Daoy (cell line): Measurements from ENCODE around the gene ZSWIM8. TPM values are rescaled to one million over a fixed set of nuclear protein-coding genes. Genes with fewer than 3 reads are reported as not detected.
"Not testable (repeated sequence)": the region's sequence is repeated elsewhere in the genome, so short reads cannot be mapped to it uniquely, and the experiment has no call there.

Experiments
- DNase-seq: peaks from one replicate; pipeline ENCODE4 v3.0.0-alpha.2; 2015; ENCODE audit warnings: low read depth
- total RNA-seq: library from RNA; depleted of rRNA; stranded (reverse); fragments of >200 nt; shearing (Covaris generic); gene quantifications from 2 replicates; pipeline ENCODE4 v1.2.3, GENCODE V29; 2014

Gene ZSWIM8
- total RNA-seq, 1 experiment from 2014 or later = 27.1 TPM

GRCh38 chr10:73814276-73814895, 29.0 kb downstream of the ZSWIM8 start:
- no peak for DNase-seq

DNA sequence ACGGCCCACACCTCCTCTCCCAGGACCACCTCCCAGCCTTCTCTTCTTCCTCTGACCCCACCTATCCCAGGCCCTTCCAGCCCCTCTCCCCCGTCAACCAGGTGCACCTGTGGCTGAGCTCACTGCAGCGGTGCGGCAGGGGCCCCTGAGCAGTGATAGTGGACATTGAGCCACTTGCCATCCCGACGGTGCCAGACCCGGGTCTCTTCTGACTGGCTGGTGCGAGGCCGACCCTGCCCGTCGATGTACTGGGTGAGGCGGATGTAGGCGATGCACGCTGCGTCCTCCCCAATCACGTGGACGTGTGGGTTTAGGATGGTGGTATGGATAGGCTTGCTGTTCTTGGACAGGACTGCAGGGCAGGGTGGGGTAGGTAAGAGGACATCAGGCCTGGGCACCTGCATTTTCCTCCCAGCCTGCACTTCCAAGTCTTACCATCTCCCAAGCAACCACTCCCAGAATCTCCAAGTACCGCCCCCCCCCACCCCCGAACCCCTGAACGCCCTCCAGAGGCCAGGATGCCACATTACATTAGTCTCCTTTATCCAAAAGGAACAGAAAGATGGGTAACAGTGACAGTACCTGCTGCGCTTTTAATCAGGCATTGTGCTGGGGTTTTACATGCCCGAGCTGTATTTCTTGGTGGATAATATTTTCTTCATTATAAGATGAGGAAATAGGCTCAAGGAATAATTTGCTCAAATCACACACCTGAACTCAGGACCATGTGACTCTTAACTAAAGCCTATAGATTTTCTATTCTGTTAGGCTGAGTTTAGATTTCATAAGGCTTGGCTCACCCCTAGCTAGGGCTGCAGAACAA, 29.7 kb downstream of the ZSWIM8 start:
- DNase-seq = no peak

- no peak for DNase-seq
Observed at GRCh38 chr10:73815719-73816030, 30.3 kb downstream of the ZSWIM8 start.

DNA sequence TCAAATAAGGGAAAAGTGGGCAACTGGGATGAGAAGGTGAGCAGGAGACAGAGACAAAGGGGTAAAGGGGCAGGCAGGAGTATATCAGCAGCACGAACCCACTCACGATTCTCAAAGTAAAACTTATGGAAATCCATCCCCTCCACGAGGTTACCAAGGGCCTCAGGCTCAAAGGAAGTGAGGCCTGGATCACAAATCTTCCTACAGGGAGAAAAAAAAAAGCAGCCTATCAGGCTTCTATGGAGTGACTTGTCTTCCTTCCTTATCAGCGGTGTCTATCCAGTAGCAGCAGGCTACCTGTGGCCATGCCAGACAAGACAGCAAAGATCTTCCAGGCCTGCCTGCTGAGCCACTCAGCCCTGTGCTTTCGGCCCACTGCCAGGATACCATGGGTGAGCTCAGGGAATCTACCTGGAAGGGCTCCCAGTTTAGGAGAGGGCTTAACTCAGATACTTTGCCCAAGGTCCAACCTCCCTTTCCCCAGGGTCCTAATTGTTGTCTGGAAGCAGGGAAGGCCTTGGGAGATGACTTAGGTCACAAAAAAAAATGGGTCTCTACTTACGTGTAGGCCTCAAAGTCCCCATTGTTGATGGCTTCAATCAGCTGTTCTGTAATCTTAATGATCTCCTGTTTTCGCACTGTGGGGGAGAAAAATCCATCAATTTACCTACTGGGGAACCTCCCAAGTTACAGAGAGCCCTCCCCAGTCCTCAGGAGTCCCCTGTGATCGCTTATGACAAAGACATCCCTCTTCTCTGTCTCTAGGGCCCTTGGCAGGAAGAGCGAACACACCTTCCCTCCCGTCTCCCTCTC, 31.7 kb downstream of the ZSWIM8 start:
- DNase-seq = no peak

DNA sequence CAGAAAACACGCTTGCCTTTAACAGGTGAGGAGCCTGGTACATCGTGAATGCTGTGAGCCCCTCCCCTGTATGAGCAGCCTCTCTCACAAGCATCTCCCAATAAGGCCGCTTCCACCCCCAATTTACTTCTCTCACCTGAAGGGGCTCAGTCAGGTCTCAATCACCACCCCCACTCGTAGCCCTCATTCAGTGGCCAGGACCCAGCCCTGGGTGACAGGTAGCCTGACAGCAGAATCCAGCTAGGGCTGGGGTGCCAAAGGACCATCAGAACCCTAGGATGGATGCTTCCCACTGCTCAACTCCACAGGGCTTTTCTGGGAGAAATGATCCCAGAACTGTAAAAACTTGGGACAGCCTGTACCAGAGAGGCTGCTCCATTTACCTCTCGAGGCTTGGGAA, 32.4 kb downstream of the ZSWIM8 start:
- DNase-seq = no peak

DNA sequence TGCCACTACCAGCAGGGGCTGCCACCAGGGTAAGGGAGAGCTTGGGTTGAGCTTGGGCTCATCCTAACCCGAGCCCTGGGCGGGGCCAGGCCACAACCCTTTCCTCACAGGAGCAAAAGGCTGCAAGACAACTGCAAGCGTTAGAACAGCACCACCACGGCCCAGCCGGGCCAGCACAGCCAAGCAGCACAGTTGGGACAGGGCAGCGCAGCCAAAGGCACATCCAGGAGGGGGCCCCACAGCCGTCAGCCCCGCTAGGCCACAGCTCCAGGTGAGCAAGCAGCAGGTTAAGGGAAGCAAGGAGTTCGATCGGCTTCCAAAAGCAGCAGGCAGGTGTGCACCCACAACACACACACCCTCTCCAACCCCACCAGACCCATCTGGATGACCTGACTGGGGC, 33.0 kb downstream of the ZSWIM8 start:
- DNase-seq = no peak

DNA sequence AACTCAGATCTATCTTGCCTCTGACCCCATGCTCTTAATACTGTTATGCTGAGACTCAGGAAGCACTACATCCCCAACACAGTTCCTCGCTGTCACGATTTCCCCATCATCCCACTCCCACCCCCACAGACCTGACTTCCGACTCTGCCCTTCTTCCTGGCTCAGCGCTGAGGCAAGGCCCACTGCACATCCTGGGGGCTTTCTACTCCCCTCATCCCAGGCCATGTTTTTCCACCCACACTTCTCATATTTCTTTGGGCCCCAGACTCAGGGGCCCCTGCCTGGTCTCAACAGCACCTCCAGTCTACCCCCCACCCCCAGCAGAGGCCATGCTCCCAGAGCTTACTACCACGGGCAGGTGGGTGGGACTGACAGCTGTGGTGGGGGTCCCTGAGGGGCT, 33.7 kb downstream of the ZSWIM8 start:
- no peak for DNase-seq

- DNase-seq = no peak
Observed at GRCh38 chr10:73819513-73820093, 34.2 kb downstream of the ZSWIM8 start.

DNA sequence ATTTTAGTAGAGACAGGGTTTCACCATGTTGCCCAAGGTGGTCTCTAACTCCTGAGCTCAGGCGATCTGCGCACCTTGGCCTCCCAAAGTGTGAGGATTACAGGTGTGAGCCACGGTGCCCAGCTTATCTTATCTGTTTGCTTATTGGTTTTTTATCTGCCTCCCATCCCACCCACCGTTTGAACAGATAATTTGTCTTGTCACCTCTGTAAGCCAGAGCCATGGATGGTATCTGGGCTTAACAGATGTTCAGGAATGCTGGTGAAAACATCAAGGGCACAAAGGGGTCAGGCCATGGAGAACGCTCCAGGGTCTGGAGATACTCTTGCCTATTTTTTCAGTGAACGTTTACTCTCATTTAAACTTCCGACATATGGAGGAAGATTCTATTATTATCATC, 38.0 kb downstream of the ZSWIM8 start:
- DNase-seq = no peak

DNA sequence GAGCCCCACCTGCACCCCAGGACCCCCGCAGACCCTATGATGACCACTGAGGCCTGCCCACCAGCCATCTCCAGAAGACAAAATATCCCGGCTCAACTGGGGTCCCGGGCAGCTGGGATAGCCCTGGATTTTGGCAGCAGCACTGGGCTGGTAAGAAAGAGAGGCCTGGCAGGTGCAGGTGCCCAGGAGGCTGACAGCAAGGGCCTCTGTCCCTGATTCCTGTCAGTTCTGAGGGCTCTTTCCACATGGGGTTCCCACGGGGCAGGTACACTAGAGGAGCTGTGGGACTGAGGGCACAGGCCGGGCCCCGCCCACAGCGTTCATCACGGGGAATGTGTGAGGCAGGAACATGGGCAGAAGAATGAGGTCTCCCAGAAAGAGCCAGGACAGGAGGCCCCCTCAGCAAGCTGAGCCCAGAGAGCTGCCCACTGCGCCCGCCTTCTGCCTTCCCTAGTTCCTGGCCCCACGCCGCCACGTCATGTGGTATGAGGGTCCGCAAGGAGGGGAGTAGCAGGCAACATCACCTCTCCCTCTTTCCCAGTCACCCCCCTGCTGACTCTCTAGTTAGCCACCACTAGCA, 38.8 kb downstream of the ZSWIM8 start:
- no peak for DNase-seq

- DNase-seq = peak; percentile 83
Observed at GRCh38 chr10:73827346-73828089, 42.1 kb downstream of the ZSWIM8 start.

GRCh38 chr10:73828161-73828560, 42.8 kb downstream of the ZSWIM8 start:
- no peak for DNase-seq

- not testable (repeated sequence) for DNase-seq
Observed at GRCh38 chr10:73829090-73829489, 43.7 kb downstream of the ZSWIM8 start.

GRCh38 chr10:73836427-73836980, 51.1 kb downstream of the ZSWIM8 start:
- no peak for DNase-seq

DNA sequence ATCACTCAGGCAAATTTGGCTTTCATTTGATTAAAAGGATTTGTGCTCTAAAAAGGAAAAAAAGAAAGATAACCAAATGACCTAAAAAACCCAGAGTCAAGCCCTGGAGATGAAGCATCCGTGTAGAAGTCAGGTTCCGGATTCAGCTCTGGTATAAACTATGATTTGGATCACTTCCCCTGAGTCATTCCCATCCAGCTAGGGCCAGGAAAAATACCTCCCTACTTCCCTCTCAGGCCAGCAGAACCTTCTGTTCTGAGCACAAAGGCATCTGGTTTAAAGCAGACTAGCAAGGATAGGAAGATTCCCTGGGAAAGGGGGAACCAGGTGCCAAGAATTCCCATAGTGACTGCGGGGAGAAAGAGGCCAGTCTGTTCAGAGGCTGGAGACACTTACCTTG, 51.7 kb downstream of the ZSWIM8 start:
- peak; percentile 39 for DNase-seq

- no peak for DNase-seq
Observed at GRCh38 chr10:73838008-73838567, 52.7 kb downstream of the ZSWIM8 start.

GRCh38 chr10:73838827-73839226, 53.4 kb downstream of the ZSWIM8 start:
- no peak for DNase-seq

- DNase-seq = no peak
Observed at GRCh38 chr10:73839276-73839966, 54.0 kb downstream of the ZSWIM8 start.

DNA sequence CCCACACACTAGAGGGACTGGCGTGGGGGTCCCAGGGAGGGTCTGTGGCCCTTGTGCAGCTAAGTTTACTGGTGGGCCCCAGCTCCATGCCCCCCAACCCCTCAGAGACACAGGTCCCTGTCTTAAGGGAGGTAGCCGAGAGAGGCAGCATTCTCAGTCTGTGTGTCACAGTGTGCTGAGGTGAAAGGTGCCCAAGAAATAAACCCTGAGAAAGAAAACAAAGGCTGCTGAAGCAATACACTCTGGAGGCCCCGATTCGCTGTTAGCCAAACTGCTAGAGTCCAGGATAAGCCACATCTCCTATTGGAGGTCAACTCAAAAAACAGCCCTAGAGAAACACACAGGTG, 54.6 kb downstream of the ZSWIM8 start:
- no peak for DNase-seq

DNA sequence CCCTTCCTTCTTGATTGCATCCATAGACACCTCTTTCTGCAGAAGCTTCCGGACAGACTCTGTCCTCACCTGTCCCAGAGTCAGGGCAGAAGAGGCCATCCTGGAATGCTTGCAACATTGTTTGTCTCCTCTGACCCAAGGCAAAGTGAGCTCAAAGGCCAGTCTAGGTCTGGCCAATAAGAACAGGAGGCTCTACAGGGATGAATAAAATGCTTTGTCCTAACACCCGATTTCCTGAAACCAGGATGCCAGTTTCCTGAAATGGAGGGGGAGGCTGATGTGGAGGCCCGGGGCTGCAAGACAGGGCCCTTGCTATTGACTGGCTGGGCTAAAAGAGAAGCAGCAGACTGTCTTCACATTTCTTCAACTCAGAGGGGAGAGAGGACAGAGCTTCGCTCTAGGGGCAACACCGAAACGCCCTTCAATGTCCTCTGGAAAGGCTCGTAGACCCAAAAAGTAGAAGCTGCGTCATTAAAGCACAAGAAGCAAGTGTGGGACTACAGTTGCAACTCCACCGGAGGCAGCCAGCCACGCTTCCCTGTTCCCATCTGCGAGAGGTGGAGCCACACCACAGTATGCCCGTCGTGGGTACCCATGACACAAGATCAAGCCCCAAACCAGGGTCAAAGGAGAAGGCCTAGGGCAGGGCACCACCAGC, 55.1 kb downstream of the ZSWIM8 start:
- no peak for DNase-seq
